Measurements from ENCODE around the gene ST3GAL3. TPM values are rescaled to one million over a fixed set of nuclear protein-coding genes. Genes with fewer than 3 reads are reported as not detected.
"Not testable (repeated sequence)": the region's sequence is repeated elsewhere in the genome, so short reads cannot be mapped to it uniquely, and the experiment has no call there.

The ST3GAL3 gene
- total and polyA plus RNA-seq, 10 of the 15 experiments (the other 5 are each of a cell fraction or from before 2014, with no cell fraction given) = 1.2 to 19.3 (median 11.0) TPM

DNA sequence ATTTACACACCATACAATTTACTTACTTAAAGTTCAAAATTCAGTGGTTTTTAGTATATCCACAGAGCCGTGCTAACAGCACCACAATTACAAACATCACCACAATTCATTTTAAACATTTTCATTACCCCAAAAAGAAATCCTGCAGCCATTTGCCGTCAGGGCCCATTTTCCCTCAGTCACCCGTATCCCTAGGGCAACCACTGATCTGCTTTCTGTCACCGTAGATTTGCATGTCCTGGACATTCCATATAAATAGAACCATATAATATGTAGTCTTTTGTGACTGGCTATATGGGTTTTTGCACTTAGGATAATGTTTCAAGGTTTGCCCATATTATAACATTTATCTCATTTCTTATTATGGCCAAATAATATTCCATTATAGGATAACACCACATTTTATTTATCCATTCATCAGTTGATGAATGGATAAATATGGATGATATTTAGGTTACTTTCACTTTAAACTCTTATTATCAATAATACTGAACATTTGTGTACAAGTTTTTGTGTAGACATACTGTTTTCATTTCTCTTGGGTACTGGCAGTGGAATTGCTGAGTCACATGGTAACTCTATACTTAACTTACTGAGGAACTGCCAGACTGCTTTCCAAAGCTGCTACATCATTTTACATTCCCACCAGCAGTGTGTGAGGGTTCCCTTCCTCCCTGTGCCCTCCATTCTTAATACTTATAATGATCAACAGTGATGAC is 68.9 kb downstream of the ST3GAL3 start:
- Histone ChIP-seq H3K27ac (ENCODE audit: control insufficient read depth, insufficient read depth) (no peak overlapping the region), H3K36me3 (ENCODE audit: control insufficient read depth in 2 of 2, insufficient read depth in 2 of 2, low read length in 1 of 2) (peaks cover 0 to 4% of the 10 kb centered on the region in 2 experiments; a peak in 2 of 4 replicates)

GRCh38 chr1:43777916-43778315 is 70.6 kb downstream of the ST3GAL3 start:
- FAIRE-seq; H2AFZ ChIP-seq (ENCODE audit: control insufficient read depth, low read depth, low read length); in situ Hi-C loops (cut with MboI); ATAC-seq; H4K20me1 ChIP-seq (ENCODE audit: control insufficient read depth, insufficient read depth); H3K4me2 ChIP-seq (ENCODE audit: control insufficient read depth, insufficient read depth); intact Hi-C loops (cut with micrococcal nuclease; ENCODE audit: unreplicated experiment); H3K4me1 ChIP-seq (ENCODE audit: control insufficient read depth, insufficient read depth, low read length); H3K4me3 ChIP-seq; BruUV-seq (replicated peaks); RAD21 ChIA-PET (ENCODE audit: unreplicated experiment); DNase-seq (ENCODE audit: low read depth, low spot score); POLR2A ChIA-PET; H3K36me3 ChIP-seq (ENCODE audit: control insufficient read depth in 2 of 2, insufficient read depth in 2 of 2, low read length in 1 of 2); H3K9ac ChIP-seq (ENCODE audit: control insufficient read depth, insufficient read depth, low read length); H3K79me2 ChIP-seq (ENCODE audit: control insufficient read depth, insufficient read depth, low read length); H3K27me3 ChIP-seq (replicated peaks in 1 of 2; ENCODE audit: control insufficient read depth in 2 of 2, insufficient read depth in 2 of 2, low read length in 1 of 2); H3K27ac ChIP-seq (ENCODE audit: control insufficient read depth, insufficient read depth): not testable (repeated sequence)
- ChIA-PET SMC1A (ENCODE audit: uncharacterized antibody, unreplicated experiment) (interaction anchor here (1.5 kb wide), 1 partner anchor 15 kb away, joined by 5 read pairs; no protein-coding TSS in a partner anchor), CTCF (interaction anchor here (2.3 kb wide), 1 partner anchor 14 kb away, joined by 8 read pairs; no protein-coding TSS in a partner anchor)
- peaks cover 10% of the 10 kb centered on the region; the same call in 2 of the 3 replicates for H3K9me3 ChIP-seq (replicated peaks; ENCODE audit: control insufficient read depth, insufficient read depth, low read length)
- WGBS (ENCODE audit: insufficient coverage, insufficient replicate concordance, low lambda C conversion rate, missing lambda C conversion rate) = 97% methylated on average over 3 of the region's 3 CpGs

More for the DNA sequence above, 68.9 kb downstream of the ST3GAL3 start:
- Histone ChIP-seq H3K27me3 (replicated peaks in 1 of 2; ENCODE audit: control insufficient read depth in 2 of 2, insufficient read depth in 2 of 2, low read length in 1 of 2) (no peaks in the 10 kb centered on the region), H4K20me1 (ENCODE audit: control insufficient read depth, insufficient read depth) (no peaks in the 10 kb centered on the region), H3K9me3 (replicated peaks; ENCODE audit: control insufficient read depth, insufficient read depth, low read length) (peaks cover 10% of the 10 kb centered on the region; the same call in 2 of the 3 replicates), H2AFZ (ENCODE audit: control insufficient read depth, low read depth, low read length) (no peak overlapping the region), H3K4me3 (no peak overlapping the region), H3K79me2 (ENCODE audit: control insufficient read depth, insufficient read depth, low read length) (no peaks in the 10 kb centered on the region), H3K9ac (ENCODE audit: control insufficient read depth, insufficient read depth, low read length) (no peak overlapping the region), H3K4me1 (ENCODE audit: control insufficient read depth, insufficient read depth, low read length) (peaks cover 3% of the 10 kb centered on the region), H3K4me2 (ENCODE audit: control insufficient read depth, insufficient read depth) (no peak overlapping the region)
- ATAC-seq = no peak
- FAIRE-seq = no peak
- DNase-seq (ENCODE audit: low read depth, low spot score) = no peak
- intact Hi-C loops (cut with micrococcal nuclease; ENCODE audit: unreplicated experiment) = no loop called here
- in situ Hi-C loops (cut with MboI) = no loop called here
- TF ChIP-seq NBN (IDR thresholded peaks at IDR 0.05) (no peak), IKZF2 (IDR thresholded peaks at IDR 0.05) (no peak), CHD1 (IDR thresholded peaks at IDR 0.05; ENCODE audit: low read depth, low read length) (no peak), KAT2A (conservative IDR thresholded peaks at IDR 0.05; ENCODE audit: control insufficient read depth, low read depth, low read length) (no peak), NFYB (IDR thresholded peaks at IDR 0.05; ENCODE audit: insufficient read depth, low read depth, low read length) (no peak), E2F4 (IDR thresholded peaks at IDR 0.05; ENCODE audit: low read depth, low read length) (no peak), HDAC6 (IDR thresholded peaks at IDR 0.05; ENCODE audit: unreplicated experiment) (no peak), EP300 (IDR thresholded peaks at IDR 0.05; ENCODE audit: borderline replicate concordance in 1 of 2, control insufficient read depth in 1 of 2, low read depth in 2 of 2, low read length in 2 of 2) (no peak)
- TF ChIP-seq, protein P1, sequence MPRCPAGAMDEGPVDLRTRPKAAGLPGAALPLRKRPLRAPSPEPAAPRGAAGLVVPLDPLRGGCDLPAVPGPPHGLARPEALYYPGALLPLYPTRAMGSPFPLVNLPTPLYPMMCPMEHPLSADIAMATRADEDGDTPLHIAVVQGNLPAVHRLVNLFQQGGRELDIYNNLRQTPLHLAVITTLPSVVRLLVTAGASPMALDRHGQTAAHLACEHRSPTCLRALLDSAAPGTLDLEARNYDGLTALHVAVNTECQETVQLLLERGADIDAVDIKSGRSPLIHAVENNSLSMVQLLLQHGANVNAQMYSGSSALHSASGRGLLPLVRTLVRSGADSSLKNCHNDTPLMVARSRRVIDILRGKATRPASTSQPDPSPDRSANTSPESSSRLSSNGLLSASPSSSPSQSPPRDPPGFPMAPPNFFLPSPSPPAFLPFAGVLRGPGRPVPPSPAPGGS (IDR thresholded peaks at IDR 0.05; ENCODE audit: borderline replicate concordance, insufficient read depth, low read depth, low read length, poor library complexity, severe bottlenecking) = no peak
- RAD21 ChIA-PET (ENCODE audit: unreplicated experiment) = no interaction called here
- WGBS (ENCODE audit: insufficient coverage, insufficient replicate concordance, low lambda C conversion rate, missing lambda C conversion rate) = 82% methylated on average over 4 of the region's 4 CpGs
- no TSS peak for BruUV-seq (replicated peaks)
- POLR2A ChIA-PET = interaction anchor here (0.9 kb wide), 1 partner anchor 60 kb away, joined by 3 read pairs; no protein-coding TSS in a partner anchor
- SMC1A ChIA-PET (ENCODE audit: uncharacterized antibody, unreplicated experiment) = no interaction called here
- CTCF ChIA-PET = interaction anchor here (1.3 to 2.3 kb wide), 2 partner anchors 12 to 159 kb away, joined by 7 to 8 read pairs; no protein-coding TSS in a partner anchor

Data from GM12878 (cell line).